GM12875 (cell line): ENCODE results near the gene ASCC2.

Source experiments
- H3K4me3 ChIP-seq: one replicate; pipeline ENCODE4 v1.5.1; 2011; ENCODE audit warnings: low read depth, low read length, control low read depth
- TF ChIP-seq, protein P1 (sequence below): IDR thresholded peaks from 2 replicates; pipeline ENCODE4 v1.5.1; 2011; ENCODE audit warnings: low read depth, mild to moderate bottlenecking, control low read depth, inconsistent platforms, low read length, moderate library complexity, borderline replicate concordance; ENCODE audit not compliant: insufficient read depth

The ASCC2 gene

GRCh38 chr22:29750029-29750428, 88.0 kb downstream of the ASCC2 start:
- TF ChIP-seq, protein P1, sequence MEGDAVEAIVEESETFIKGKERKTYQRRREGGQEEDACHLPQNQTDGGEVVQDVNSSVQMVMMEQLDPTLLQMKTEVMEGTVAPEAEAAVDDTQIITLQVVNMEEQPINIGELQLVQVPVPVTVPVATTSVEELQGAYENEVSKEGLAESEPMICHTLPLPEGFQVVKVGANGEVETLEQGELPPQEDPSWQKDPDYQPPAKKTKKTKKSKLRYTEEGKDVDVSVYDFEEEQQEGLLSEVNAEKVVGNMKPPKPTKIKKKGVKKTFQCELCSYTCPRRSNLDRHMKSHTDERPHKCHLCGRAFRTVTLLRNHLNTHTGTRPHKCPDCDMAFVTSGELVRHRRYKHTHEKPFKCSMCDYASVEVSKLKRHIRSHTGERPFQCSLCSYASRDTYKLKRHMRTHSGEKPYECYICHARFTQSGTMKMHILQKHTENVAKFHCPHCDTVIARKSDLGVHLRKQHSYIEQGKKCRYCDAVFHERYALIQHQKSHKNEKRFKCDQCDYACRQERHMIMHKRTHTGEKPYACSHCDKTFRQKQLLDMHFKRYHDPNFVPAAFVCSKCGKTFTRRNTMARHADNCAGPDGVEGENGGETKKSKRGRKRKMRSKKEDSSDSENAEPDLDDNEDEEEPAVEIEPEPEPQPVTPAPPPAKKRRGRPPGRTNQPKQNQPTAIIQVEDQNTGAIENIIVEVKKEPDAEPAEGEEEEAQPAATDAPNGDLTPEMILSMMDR = no peak

GRCh38 chr22:29748248-29748893, 89.7 kb downstream of the ASCC2 start:
- H3K4me3 ChIP-seq = no peak overlapping the region
- TF ChIP-seq, protein P1 = no peak

More at GRCh38 chr22:29750029-29750428, 88.0 kb downstream of the ASCC2 start:
- H3K4me3 ChIP-seq = no peak overlapping the region

GRCh38 chr22:29747832-29748231, 90.2 kb downstream of the ASCC2 start:
- TF ChIP-seq, protein P1 = no peak
- no peak overlapping the region for H3K4me3 ChIP-seq

GRCh38 chr22:29744902-29745301, 93.2 kb downstream of the ASCC2 start:
- no peak overlapping the region for H3K4me3 ChIP-seq
- TF ChIP-seq, protein P1 = no peak

DNA sequence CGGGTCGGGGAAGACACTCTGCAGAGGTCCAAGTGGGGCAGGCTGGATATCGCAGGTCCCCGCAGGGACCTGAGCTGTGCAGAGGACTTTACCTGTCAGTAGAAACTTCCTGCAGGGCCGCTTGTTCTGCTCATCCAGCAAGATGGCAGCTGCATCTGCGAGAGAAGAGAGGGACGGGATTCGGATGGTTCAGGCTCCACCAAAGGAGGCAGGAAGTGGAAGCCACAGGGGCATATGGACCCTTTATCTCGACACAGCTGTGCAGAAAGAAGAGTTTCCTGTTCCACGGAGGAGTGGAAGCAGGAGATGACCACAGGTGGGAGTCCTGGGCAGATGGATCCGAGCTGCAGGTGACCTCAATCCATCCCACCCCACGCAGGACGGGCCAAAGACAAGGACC, 95.7 kb downstream of the ASCC2 start:
- TF ChIP-seq, protein P1 = no peak
- H3K4me3 ChIP-seq = no peak overlapping the region

DNA sequence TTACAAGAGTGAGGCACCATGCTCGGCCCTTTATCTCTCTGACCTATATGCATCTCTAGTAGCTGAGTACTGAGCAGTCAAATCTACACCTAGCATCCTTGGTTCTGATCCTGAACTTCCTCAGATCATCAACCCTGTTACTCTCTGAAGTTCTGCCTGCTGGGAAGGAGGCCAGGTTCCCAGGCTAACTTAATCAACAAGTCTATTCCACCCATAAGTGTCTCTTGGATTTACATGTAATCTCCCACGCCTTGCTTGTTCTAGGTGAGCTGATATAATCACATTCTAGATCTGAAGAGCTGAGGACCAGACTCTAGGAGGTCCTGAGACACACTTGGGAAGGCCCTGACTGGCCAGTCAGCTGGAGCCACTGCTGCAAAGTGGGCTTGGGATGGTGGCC, 96.1 kb downstream of the ASCC2 start:
- H3K4me3 ChIP-seq = no peak overlapping the region
- TF ChIP-seq, protein P1 = no peak

- H3K4me3 ChIP-seq = no peak overlapping the region
- TF ChIP-seq, protein P1 = no peak
These were observed 97.9 kb downstream of the ASCC2 start for GRCh38 chr22:29740216-29740615.
